Kidney (tissue), 14 donors: ENCODE measurements around the gene GABRR3. TPM values are rescaled to one million over a fixed set of nuclear protein-coding genes. Genes with fewer than 3 reads are reported as not detected.

Experiments used
- DNase-seq, 5 donors: peaks; one replicate each; pipeline ENCODE4 v3.0.0-alpha.2; 2013 to 2020
- FAIRE-seq: peaks from 2 replicates; lab custom pipeline; 2012; peaks lifted over from hg19 to GRCh38; lab: Jason Lieb, UNC
- H3K27ac ChIP-seq, 2 donors: one replicate each; pipeline ENCODE4 v1.7.0; 2013; ENCODE audit warnings: low read depth in 2 of 2, low read length in 2 of 2, inconsistent platforms in 1 of 2
- H3K27me3 ChIP-seq: one replicate; pipeline ENCODE4 v1.7.1; 2013; ENCODE audit warnings: low read length, inconsistent platforms; ENCODE audit not compliant: control insufficient read depth, insufficient read depth
- H3K36me3 ChIP-seq, 3 donors: one replicate each; pipeline versions ENCODE4 v1.7.0 to v1.7.1; 2013; ENCODE audit warnings: low read length in 3 of 3, control low read depth in 1 of 3, inconsistent platforms in 1 of 3; ENCODE audit not compliant: insufficient read depth in 3 of 3, control insufficient read depth in 2 of 3
- H3K4me1 ChIP-seq, 3 donors: one replicate each; pipeline versions ENCODE4 v1.7.0 to v1.7.1; 2013; ENCODE audit warnings: low read length in 3 of 3, inconsistent platforms in 1 of 3, low read depth in 1 of 3; ENCODE audit not compliant: control insufficient read depth in 2 of 3, insufficient read depth in 2 of 3
- H3K4me3 ChIP-seq, 3 donors: one replicate each; pipeline versions ENCODE4 v1.7.0 to v1.8.1; 2013; ENCODE audit warnings: low read length in 3 of 3, control low read depth in 1 of 3, inconsistent platforms in 1 of 3
- H3K9ac ChIP-seq, 3 donors: one replicate each; pipeline versions ENCODE4 v1.7.0 to v1.7.1; 2013; ENCODE audit warnings: low read length in 3 of 3, control low read depth in 1 of 3, inconsistent platforms in 1 of 3
- H3K9me3 ChIP-seq, 3 donors: one replicate each; pipeline versions ENCODE4 v1.7.0 to v1.7.1; 2013; ENCODE audit warnings: low read length in 3 of 3, control low read depth in 1 of 3, inconsistent platforms in 1 of 3; ENCODE audit not compliant: control insufficient read depth in 2 of 3, insufficient read depth in 1 of 3
- CTCF ChIP-seq: IDR thresholded peaks from 3 replicates; pipeline ENCODE4 v1.5.1; 2012; ENCODE audit warnings: mild to moderate bottlenecking, moderate library complexity, borderline replicate concordance; ENCODE audit not compliant: insufficient read depth; ENCODE audit errors: extremely low read depth
- intact Hi-C: fragments of 100-400 bp; cut with DNase I; formaldehyde crosslinking; loops from one replicate; pipeline ENCODE4 v1.11.1; 2022
- polyA plus RNA-seq: library from polyadenylated mRNA; stranded (reverse); fragments of 350-450 nt; fragmentation: Illumina TruSeq; extraction: RNeasy Lipid Tissue Mini Kit (QIAGEN cat#74804); gene quantifications from one replicate; pipeline ENCODE4 v1.2.3, GENCODE V29; 2014; ENCODE audit warnings: low read depth, low replicate concordance; ENCODE audit not compliant: insufficient read depth
- total RNA-seq: library from RNA; stranded (reverse); fragmentation: NEBNext Ultra II Directional; extraction: Animal tissue kit (Norgen Biotek cat#: 25700); gene quantifications from one replicate; pipeline ENCODE4 v1.2.1, GENCODE V29; 2021
- donor health status: control.
- donor health status: control.
- donor health status: control.
- donor health status: control.
- donor health status: control.
- donor health status: DM: yes; HTN: yes; CAD: no.
- donor health status: Normal renal cell carcinoma (clear cell type).

GABRR3 gene
- total and polyA plus RNA-seq, 2 donors from 2014 or later: not detected

DNA sequence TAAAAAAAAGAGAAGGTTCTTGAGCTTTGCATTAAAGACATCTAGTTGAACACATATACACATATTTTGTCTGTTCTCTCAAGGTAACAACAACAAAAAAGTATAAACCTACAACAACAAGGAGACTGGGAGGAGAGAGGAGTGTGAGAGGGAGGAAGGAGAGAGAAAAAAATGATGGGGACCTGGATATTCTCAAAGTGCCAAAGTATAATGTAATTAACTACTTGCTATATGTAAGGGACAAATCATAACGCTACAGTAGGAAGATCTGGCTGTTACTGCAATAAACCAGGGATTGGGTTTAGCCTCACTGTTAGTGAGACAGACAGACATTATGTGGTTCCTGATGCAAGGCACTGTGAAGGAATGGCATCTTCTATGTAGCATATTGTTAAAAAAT, 14.2 kb upstream of the GABRR3 start:
- FAIRE-seq (no peak), DNase-seq (no peak)
- no peaks in the 10 kb centered on the region for H3K27me3 ChIP-seq
- no peaks in the 10 kb centered on the region for H3K36me3 ChIP-seq
- H3K4me1 ChIP-seq: no peaks in the 10 kb centered on the region
- no peak overlapping the region for H3K4me3 ChIP-seq
- no peak overlapping the region for H3K27ac ChIP-seq
- TF ChIP-seq CTCF: no peak
- no peaks in the 10 kb centered on the region for H3K9me3 ChIP-seq
- H3K9ac ChIP-seq: no peak overlapping the region
- intact Hi-C loops: loop anchor here (10.0 kb wide), 1 partner anchor 276 kb away; no protein-coding TSS in a partner anchor

- no peak for DNase-seq
- Histone ChIP-seq H3K36me3 (no peaks in the 10 kb centered on the region), H3K9ac (no peak overlapping the region), H3K27ac (no peak overlapping the region), H3K4me1 (no peaks in the 10 kb centered on the region), H3K9me3 (no peaks in the 10 kb centered on the region), H3K27me3 (no peaks in the 10 kb centered on the region), H3K4me3 (no peak overlapping the region)
- FAIRE-seq: no peak
- no peak for TF ChIP-seq CTCF
- intact Hi-C loops: loop anchor here (10.0 kb wide), 1 partner anchor 276 kb away; no protein-coding TSS in a partner anchor
Measured at GRCh38 chr3:98048586-98048985, 13.5 kb upstream of the GABRR3 start.

DNA sequence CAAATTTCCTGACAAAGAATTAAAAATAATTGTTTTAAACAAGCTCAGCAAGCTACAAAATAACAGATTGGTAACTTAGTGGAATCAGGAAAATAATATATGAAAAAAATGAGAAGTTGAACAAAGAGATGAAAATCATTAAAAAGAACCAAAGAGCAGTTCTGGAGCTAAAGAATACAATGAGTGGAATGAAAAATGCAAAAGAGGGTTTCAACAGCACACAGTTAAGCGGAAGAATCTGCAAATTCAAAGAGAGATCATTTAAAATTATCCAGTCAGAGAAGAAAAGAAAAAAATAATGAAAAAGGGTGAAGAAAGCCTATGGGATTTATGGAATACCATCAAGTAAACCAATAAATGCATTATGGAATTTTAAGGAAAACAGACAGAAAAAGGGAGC, 6.2 kb upstream of the GABRR3 start:
- H3K4me3 ChIP-seq: no peak overlapping the region
- intact Hi-C loops: loop anchor here (10.0 kb wide), 1 partner anchor 283 kb away; no protein-coding TSS in a partner anchor
- H3K36me3 ChIP-seq: no peaks in the 10 kb centered on the region
- no peak for DNase-seq
- H3K27me3 ChIP-seq: no peaks in the 10 kb centered on the region
- no peak for FAIRE-seq
- peaks cover 0 to 5% (median 2%) of the 10 kb centered on the region in 3 donors for H3K9me3 ChIP-seq
- TF ChIP-seq CTCF: no peak
- peaks cover 0 to 2% (median 0%) of the 10 kb centered on the region in 3 donors for H3K4me1 ChIP-seq
- no peak overlapping the region for H3K9ac ChIP-seq
- no peak overlapping the region for H3K27ac ChIP-seq
